GM21447 (cell line): ENCODE results near the gene NLGN3.
A peak's percentile ranks its signal among the peaks of the same experiment; 100 is the strongest.

Source experiments
- ATAC-seq: cut with Tn5 transposase; IDR thresholded peaks from one replicate; pipeline ENCODE4 v1.9.1; 2021; ENCODE audit not compliant: unreplicated experiment

Gene NLGN3

GRCh38 chrX:71118032-71118984, 26.3 kb upstream of the NLGN3 start, which contains the start of gene MED12:
TSS of gene MED12 (plus strand) at chrX:71118596. CDS start at chrX:71118755, 159 bp downstream.
- peak; percentile 90 for ATAC-seq

- ATAC-seq = peak; percentile 10
Measured at GRCh38 chrX:71118985-71119535, 25.6 kb upstream of the NLGN3 start.

GRCh38 chrX:71128166-71128833, 16.3 kb upstream of the NLGN3 start:
- ATAC-seq = no peak

GRCh38 chrX:71128915-71129765, 15.5 kb upstream of the NLGN3 start:
- ATAC-seq = peak; percentile 65

GRCh38 chrX:71131510-71131909, 13.1 kb upstream of the NLGN3 start:
- no peak for ATAC-seq

- no peak for ATAC-seq
Measured at GRCh38 chrX:71140440-71140839, 4.2 kb upstream of the NLGN3 start.

GRCh38 chrX:71143508-71143907, 1.1 kb upstream of the NLGN3 start:
- ATAC-seq = no peak

GRCh38 chrX:71147496-71148277, 3.0 kb downstream of the NLGN3 start:
- no peak for ATAC-seq

GRCh38 chrX:71148278-71148663, 3.6 kb downstream of the NLGN3 start:
- no peak for ATAC-seq

- no peak for ATAC-seq
Measured at GRCh38 chrX:71151366-71151765, 6.7 kb downstream of the NLGN3 start.

- ATAC-seq = no peak
Measured at GRCh38 chrX:71154196-71154595, 9.6 kb downstream of the NLGN3 start.

- ATAC-seq = no peak
Measured at GRCh38 chrX:71154641-71155040, 10.0 kb downstream of the NLGN3 start.

GRCh38 chrX:71158603-71159002, 14.0 kb downstream of the NLGN3 start:
- no peak for ATAC-seq

- ATAC-seq = no peak
Measured at GRCh38 chrX:71159335-71159734, 14.7 kb downstream of the NLGN3 start.

GRCh38 chrX:71160475-71160874, 15.8 kb downstream of the NLGN3 start:
- ATAC-seq = no peak

- no peak for ATAC-seq
Measured at GRCh38 chrX:71162981-71163380, 18.3 kb downstream of the NLGN3 start.

- ATAC-seq = no peak
Measured at GRCh38 chrX:71164071-71164470, 19.4 kb downstream of the NLGN3 start.

GRCh38 chrX:71166461-71166860, 21.8 kb downstream of the NLGN3 start:
- no peak for ATAC-seq

- ATAC-seq = no peak
Measured at GRCh38 chrX:71167031-71167781, 22.6 kb downstream of the NLGN3 start.
